SK-N-SH treated with all-trans-retinoic acid at 6 μM for 48 hours (cell line): ENCODE measurements around the gene DOCK9.

Experiments
- CREB5 ChIP-seq: fragments of 250-450 bp; sonication (Bioruptor Pico); IDR thresholded peaks from 2 replicates; pipeline ENCODE4 v1.5.1; 2020; ENCODE audit warnings: low read depth, mild to moderate bottlenecking, moderate library complexity
- GLIS3 ChIP-seq: fragments of 250-450 bp; sonication (Bioruptor Pico); IDR thresholded peaks from 2 replicates; pipeline ENCODE4 v1.5.0; 2020; ENCODE audit warnings: mild to moderate bottlenecking, moderate library complexity
- OSR1 ChIP-seq: fragments of 250-450 bp; sonication (Bioruptor Pico); IDR thresholded peaks from 2 replicates; pipeline ENCODE4 v1.8.0; 2022; ENCODE audit warnings: moderate library complexity, mild to moderate bottlenecking, inconsistent platforms
- PPARA ChIP-seq: fragments of 250-450 bp; sonication (Bioruptor Pico); IDR thresholded peaks from 2 replicates; pipeline ENCODE4 v1.5.0; 2020; ENCODE audit warnings: mild to moderate bottlenecking, borderline replicate concordance
- RARB ChIP-seq: fragments of 250-450 bp; sonication (Bioruptor Pico); IDR thresholded peaks from 2 replicates; pipeline ENCODE4 v1.8.0; 2021; ENCODE audit warnings: mild to moderate bottlenecking, moderate library complexity
- ZFP30 ChIP-seq: fragments of 450-650 bp; formaldehyde crosslinking; IDR thresholded peaks from 2 replicates; pipeline ENCODE4 v1.5.0; 2022; ENCODE audit warnings: mild to moderate bottlenecking, moderate library complexity

GRCh38 chr13:98888222-98888889 is 89.5 kb downstream of the DOCK9 start:
- TF ChIP-seq PPARA (CRISPR knock-in tag) (no peak), OSR1 (CRISPR knock-in tag) (no peak), RARB (no peak), ZFP30 (CRISPR knock-in tag) (no peak), GLIS3 (CRISPR knock-in tag) (no peak), CREB5 (CRISPR knock-in tag) (no peak)
